ENCODE results near the gene PPP2R5C.

The PPP2R5C gene

DNA sequence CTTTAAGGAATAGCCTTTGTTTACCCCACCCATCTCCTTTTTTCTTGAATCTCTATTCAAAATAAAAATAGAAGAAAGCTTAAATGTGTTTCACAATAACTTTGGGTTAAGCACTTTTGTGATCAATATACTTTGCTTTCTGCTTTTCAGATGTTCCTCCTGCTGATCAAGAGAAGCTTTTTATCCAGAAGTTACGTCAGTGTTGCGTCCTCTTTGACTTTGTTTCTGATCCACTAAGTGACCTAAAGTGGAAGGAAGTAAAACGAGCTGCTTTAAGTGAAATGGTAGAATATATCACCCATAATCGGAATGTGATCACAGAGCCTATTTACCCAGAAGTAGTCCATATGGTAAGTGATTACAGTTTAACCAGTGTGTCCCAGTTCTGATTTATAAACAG lies 95.0 kb downstream of the PPP2R5C start:
- H3K4me2 ChIP-seq (ENCODE audit: low read length, poor library complexity, severe bottlenecking), result no peak overlapping the region
- no peak overlapping the region for H2BK5ac ChIP-seq (ENCODE audit: low read depth, low read length, poor library complexity, severe bottlenecking)
- peaks cover 10% of the 10 kb centered on the region for H3K4me1 ChIP-seq (ENCODE audit: control insufficient read depth, insufficient read depth, low read depth, low read length)
- H3K4me3 ChIP-seq (ENCODE audit: insufficient read depth in 1 of 2, low read depth in 1 of 2, low read length in 2 of 2), result no peak overlapping the region
- no peak overlapping the region for H3K14ac ChIP-seq (ENCODE audit: low read length in 2 of 2)
- H2BK12ac ChIP-seq (ENCODE audit: low read length in 2 of 2), result no peak overlapping the region
- H4K8ac ChIP-seq (ENCODE audit: low read length), result no peak overlapping the region
- H3K27me3 ChIP-seq (ENCODE audit: control insufficient read depth in 1 of 2, insufficient read depth in 1 of 2, low read length in 2 of 2), result no peaks in the 10 kb centered on the region
- no peak overlapping the region for H3K4ac ChIP-seq (ENCODE audit: low read depth in 1 of 2, low read length in 2 of 2)
- no peak overlapping the region for H3K23ac ChIP-seq (ENCODE audit: low read length in 2 of 2)
- no peak overlapping the region for H2BK120ac ChIP-seq (ENCODE audit: low read depth, low read length)
- no peak overlapping the region for H4K91ac ChIP-seq (ENCODE audit: low read length)
- no peak for DNase-seq
- no peak overlapping the region for H2BK15ac ChIP-seq (ENCODE audit: low read depth, poor library complexity, severe bottlenecking)
- peaks cover 7 to 30% of the 10 kb centered on the region in 2 experiments for H3K36me3 ChIP-seq (ENCODE audit: control insufficient read depth in 1 of 2, insufficient read depth in 2 of 2, low read depth in 1 of 2, low read length in 2 of 2)
- no peaks in the 10 kb centered on the region for H3K9me3 ChIP-seq (ENCODE audit: control insufficient read depth, low read length)
- H2AFZ ChIP-seq (ENCODE audit: low read depth, low read length), result no peak overlapping the region
- no peak overlapping the region for H3K27ac ChIP-seq (ENCODE audit: low read length, poor library complexity, severe bottlenecking)
- peaks cover 30% of the 10 kb centered on the region for H3K79me1 ChIP-seq (replicated peaks; ENCODE audit: low read length, poor library complexity, severe bottlenecking)
- H3K18ac ChIP-seq (ENCODE audit: low read depth in 1 of 2, low read length in 2 of 2), result no peak overlapping the region
- 96% methylated on average over 4 of the region's 4 CpGs for WGBS
- no peak overlapping the region for H2AK5ac ChIP-seq (ENCODE audit: low read length, severe bottlenecking)
- H3K9ac ChIP-seq (ENCODE audit: low read length), result no peak overlapping the region

DNA sequence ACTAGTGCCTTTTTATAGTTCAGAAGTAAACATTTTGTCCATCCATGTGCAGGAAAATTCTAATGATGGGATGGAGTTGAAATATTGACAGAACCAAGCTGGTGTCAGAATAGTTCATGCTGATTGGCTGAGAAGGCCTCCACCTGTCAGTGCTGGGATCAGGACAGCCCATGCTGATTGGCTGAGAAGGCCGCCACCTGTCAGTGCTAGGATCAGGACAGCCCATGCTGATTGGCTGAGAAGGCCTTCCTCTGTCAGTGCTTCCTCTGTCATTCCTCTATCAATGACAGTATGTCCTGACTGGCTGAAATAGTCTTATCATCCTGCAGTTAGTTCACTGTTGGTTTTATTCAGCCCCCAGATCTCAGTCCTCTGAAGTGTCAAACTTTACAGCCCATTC lies 95.7 kb downstream of the PPP2R5C start:
- WGBS, result 100% methylated on average over 1 of the region's 1 CpG
- no peak overlapping the region for H3K14ac ChIP-seq (ENCODE audit: low read length in 2 of 2)

DNA sequence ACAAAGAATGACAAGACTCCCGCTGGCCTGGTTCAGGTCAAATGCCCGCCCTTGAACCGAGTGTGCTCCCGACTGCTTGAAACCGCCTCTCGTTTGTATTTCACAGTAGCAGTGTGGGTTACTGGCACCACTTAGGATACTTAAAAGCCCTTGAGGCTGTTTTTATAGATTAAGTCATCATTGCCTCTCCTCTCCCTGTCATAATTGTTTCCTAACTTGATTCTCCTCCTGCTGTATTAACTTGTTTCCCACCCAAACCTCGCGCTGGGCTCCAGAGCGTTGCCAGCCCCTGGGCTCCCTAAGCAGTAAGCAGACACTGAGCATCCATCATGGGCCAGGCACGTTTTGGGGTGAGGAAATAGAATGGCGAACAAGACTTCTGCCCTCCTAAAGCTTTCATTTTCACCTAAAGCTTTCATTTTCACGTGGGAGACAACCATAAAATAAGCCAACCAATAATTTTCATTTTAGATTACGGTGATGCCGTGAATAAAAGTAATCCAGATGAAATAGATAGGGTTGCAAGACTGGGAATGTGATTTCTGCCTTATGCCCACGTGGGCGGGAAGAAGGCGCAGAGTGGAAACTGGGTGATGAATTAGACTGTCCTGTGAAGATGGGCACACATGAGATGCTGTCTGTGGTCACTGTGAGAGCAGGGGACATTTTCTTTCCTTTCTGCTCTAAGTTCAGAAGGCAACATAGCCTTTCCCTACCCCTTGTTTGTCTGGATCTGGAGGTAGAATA lies 97.5 kb downstream of the PPP2R5C start:
- 95% methylated on average over 15 of the region's 17 CpGs for WGBS
- Histone ChIP-seq H2AK5ac (ENCODE audit: low read length, severe bottlenecking) (no peak overlapping the region), H3K14ac (ENCODE audit: low read length in 2 of 2) (no peak overlapping the region)

More for the DNA sequence above, 95.7 kb downstream of the PPP2R5C start:
- Histone ChIP-seq H2AFZ (ENCODE audit: low read depth, low read length) (no peak overlapping the region), H3K9me3 (ENCODE audit: control insufficient read depth, low read length) (no peaks in the 10 kb centered on the region), H3K27me3 (ENCODE audit: control insufficient read depth in 1 of 2, insufficient read depth in 1 of 2, low read length in 2 of 2) (no peaks in the 10 kb centered on the region), H2AK5ac (ENCODE audit: low read length, severe bottlenecking) (no peak overlapping the region), H3K4ac (ENCODE audit: low read depth in 1 of 2, low read length in 2 of 2) (no peak overlapping the region), H3K18ac (ENCODE audit: low read depth in 1 of 2, low read length in 2 of 2) (no peak overlapping the region), H2BK12ac (ENCODE audit: low read length in 2 of 2) (no peak overlapping the region), H3K27ac (ENCODE audit: low read length, poor library complexity, severe bottlenecking) (no peak overlapping the region), H3K4me1 (ENCODE audit: control insufficient read depth, insufficient read depth, low read depth, low read length) (peaks cover 12% of the 10 kb centered on the region), H4K91ac (ENCODE audit: low read length) (no peak overlapping the region), H3K4me2 (ENCODE audit: low read length, poor library complexity, severe bottlenecking) (no peak overlapping the region), H3K9ac (ENCODE audit: low read length) (no peak overlapping the region), H4K8ac (ENCODE audit: low read length) (no peak overlapping the region), H3K36me3 (ENCODE audit: control insufficient read depth in 1 of 2, insufficient read depth in 2 of 2, low read depth in 1 of 2, low read length in 2 of 2) (peaks cover 7 to 30% of the 10 kb centered on the region in 2 experiments), H2BK120ac (ENCODE audit: low read depth, low read length) (no peak overlapping the region), H2BK5ac (ENCODE audit: low read depth, low read length, poor library complexity, severe bottlenecking) (no peak overlapping the region), H3K79me1 (replicated peaks; ENCODE audit: low read length, poor library complexity, severe bottlenecking) (peaks cover 26% of the 10 kb centered on the region), H3K4me3 (ENCODE audit: insufficient read depth in 1 of 2, low read depth in 1 of 2, low read length in 2 of 2) (no peak overlapping the region), H3K23ac (ENCODE audit: low read length in 2 of 2) (no peak overlapping the region), H2BK15ac (ENCODE audit: low read depth, poor library complexity, severe bottlenecking) (no peak overlapping the region)
- DNase-seq, result no peak

DNA sequence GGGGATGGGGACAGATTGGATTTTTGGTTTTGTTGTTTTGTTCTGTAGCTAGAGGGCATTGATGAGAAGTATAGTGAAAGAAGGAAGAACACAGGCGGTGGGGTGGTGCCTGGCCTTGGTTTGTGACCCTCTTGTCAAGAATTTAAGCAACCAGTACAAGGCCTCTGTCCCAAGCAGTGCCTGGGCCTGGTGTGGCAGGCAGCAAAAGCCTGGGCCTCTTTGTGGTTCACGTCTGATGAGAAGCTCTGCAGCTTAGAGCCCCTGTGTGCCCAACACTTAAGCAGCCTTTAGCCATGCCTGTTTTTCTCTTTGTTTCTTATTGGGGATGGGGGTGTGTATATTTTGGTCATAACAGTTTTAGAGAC lies 98.0 kb downstream of the PPP2R5C start:
- Histone ChIP-seq H3K4me2 (ENCODE audit: low read length, poor library complexity, severe bottlenecking) (no peak overlapping the region), H3K36me3 (ENCODE audit: control insufficient read depth in 1 of 2, insufficient read depth in 2 of 2, low read depth in 1 of 2, low read length in 2 of 2) (peaks cover 10 to 36% of the 10 kb centered on the region in 2 experiments), H3K4me1 (ENCODE audit: control insufficient read depth, insufficient read depth, low read depth, low read length) (peaks cover 13% of the 10 kb centered on the region), H3K23ac (ENCODE audit: low read length in 2 of 2) (no peak overlapping the region), H4K91ac (ENCODE audit: low read length) (no peak overlapping the region), H3K9me3 (ENCODE audit: control insufficient read depth, low read length) (no peaks in the 10 kb centered on the region), H3K9ac (ENCODE audit: low read length) (no peak overlapping the region), H3K4me3 (ENCODE audit: insufficient read depth in 1 of 2, low read depth in 1 of 2, low read length in 2 of 2) (no peak overlapping the region), H2AFZ (ENCODE audit: low read depth, low read length) (no peak overlapping the region), H3K4ac (ENCODE audit: low read depth in 1 of 2, low read length in 2 of 2) (no peak overlapping the region), H3K27ac (ENCODE audit: low read length, poor library complexity, severe bottlenecking) (no peak overlapping the region), H2BK15ac (ENCODE audit: low read depth, poor library complexity, severe bottlenecking) (no peak overlapping the region), H2BK5ac (ENCODE audit: low read depth, low read length, poor library complexity, severe bottlenecking) (no peak overlapping the region), H4K8ac (ENCODE audit: low read length) (no peak overlapping the region), H3K14ac (ENCODE audit: low read length in 2 of 2) (no peak overlapping the region), H2BK12ac (ENCODE audit: low read length in 2 of 2) (no peak overlapping the region), H3K79me1 (replicated peaks; ENCODE audit: low read length, poor library complexity, severe bottlenecking) (peaks cover 24% of the 10 kb centered on the region), H2BK120ac (ENCODE audit: low read depth, low read length) (no peak overlapping the region), H2AK5ac (ENCODE audit: low read length, severe bottlenecking) (no peak overlapping the region), H3K27me3 (ENCODE audit: control insufficient read depth in 1 of 2, insufficient read depth in 1 of 2, low read length in 2 of 2) (no peaks in the 10 kb centered on the region), H3K18ac (ENCODE audit: low read depth in 1 of 2, low read length in 2 of 2) (no peak overlapping the region)
- WGBS, result 97% methylated on average over 2 of the region's 2 CpGs
- no peak for DNase-seq

More for the DNA sequence above, 97.5 kb downstream of the PPP2R5C start:
- peaks cover 7 to 30% of the 10 kb centered on the region in 2 experiments for H3K36me3 ChIP-seq (ENCODE audit: control insufficient read depth in 1 of 2, insufficient read depth in 2 of 2, low read depth in 1 of 2, low read length in 2 of 2)
- peak overlapping the region; percentile 14 for H4K8ac ChIP-seq (ENCODE audit: low read length)
- no peak for DNase-seq
- no peak overlapping the region for H3K4me2 ChIP-seq (ENCODE audit: low read length, poor library complexity, severe bottlenecking)
- H4K91ac ChIP-seq (ENCODE audit: low read length), result no peak overlapping the region
- no peak overlapping the region for H3K27ac ChIP-seq (ENCODE audit: low read length, poor library complexity, severe bottlenecking)
- peaks cover 25% of the 10 kb centered on the region for H3K79me1 ChIP-seq (replicated peaks; ENCODE audit: low read length, poor library complexity, severe bottlenecking)
- no peak overlapping the region for H2AFZ ChIP-seq (ENCODE audit: low read depth, low read length)
- no peak overlapping the region for H2BK12ac ChIP-seq (ENCODE audit: low read length in 2 of 2)
- H3K9me3 ChIP-seq (ENCODE audit: control insufficient read depth, low read length), result no peaks in the 10 kb centered on the region
- no peak overlapping the region for H2BK120ac ChIP-seq (ENCODE audit: low read depth, low read length)
- no peak overlapping the region for H2BK5ac ChIP-seq (ENCODE audit: low read depth, low read length, poor library complexity, severe bottlenecking)
- H3K23ac ChIP-seq (ENCODE audit: low read length in 2 of 2), result no peak overlapping the region
- no peaks in the 10 kb centered on the region for H3K27me3 ChIP-seq (ENCODE audit: control insufficient read depth in 1 of 2, insufficient read depth in 1 of 2, low read length in 2 of 2)
- H3K4me3 ChIP-seq (ENCODE audit: insufficient read depth in 1 of 2, low read depth in 1 of 2, low read length in 2 of 2), result no peak overlapping the region
- H3K18ac ChIP-seq (ENCODE audit: low read depth in 1 of 2, low read length in 2 of 2), result no peak overlapping the region
- peaks cover 13% of the 10 kb centered on the region for H3K4me1 ChIP-seq (ENCODE audit: control insufficient read depth, insufficient read depth, low read depth, low read length)
- no peak overlapping the region for H3K9ac ChIP-seq (ENCODE audit: low read length)
- no peak overlapping the region for H2BK15ac ChIP-seq (ENCODE audit: low read depth, poor library complexity, severe bottlenecking)
- H3K4ac ChIP-seq (ENCODE audit: low read depth in 1 of 2, low read length in 2 of 2), result no peak overlapping the region

Measured in mesenchymal stem cell (in vitro differentiated cells and primary cell).